KOPT-K1 (cell line): ENCODE results near the gene ATXN7L1.
"Not testable (repeated sequence)": the region's sequence is repeated elsewhere in the genome, so short reads cannot be mapped to it uniquely, and the experiment has no call there.

Experiments
- H3K27ac ChIP-seq: fragments of 200-600 bp; sonication (generic); 2 replicates; pipeline ENCODE4 v1.5.1; 2016; ENCODE audit warnings: antibody characterized with exemption, mild to moderate bottlenecking, low read depth, low read length; ENCODE audit not compliant: poor library complexity, severe bottlenecking
- H3K36me3 ChIP-seq: fragments of 200-600 bp; sonication (generic); 2 replicates; pipeline ENCODE4 v1.5.1; 2017; ENCODE audit warnings: antibody characterized with exemption, mild to moderate bottlenecking, low read length, moderate library complexity; ENCODE audit not compliant: insufficient read depth
- H3K9me3 ChIP-seq: fragments of 200-600 bp; sonication (generic); 2 replicates; pipeline ENCODE4 v1.5.1; 2017; ENCODE audit warnings: antibody characterized with exemption, low read length, mild to moderate bottlenecking; ENCODE audit not compliant: insufficient read depth, poor library complexity, severe bottlenecking

The ATXN7L1 gene

DNA sequence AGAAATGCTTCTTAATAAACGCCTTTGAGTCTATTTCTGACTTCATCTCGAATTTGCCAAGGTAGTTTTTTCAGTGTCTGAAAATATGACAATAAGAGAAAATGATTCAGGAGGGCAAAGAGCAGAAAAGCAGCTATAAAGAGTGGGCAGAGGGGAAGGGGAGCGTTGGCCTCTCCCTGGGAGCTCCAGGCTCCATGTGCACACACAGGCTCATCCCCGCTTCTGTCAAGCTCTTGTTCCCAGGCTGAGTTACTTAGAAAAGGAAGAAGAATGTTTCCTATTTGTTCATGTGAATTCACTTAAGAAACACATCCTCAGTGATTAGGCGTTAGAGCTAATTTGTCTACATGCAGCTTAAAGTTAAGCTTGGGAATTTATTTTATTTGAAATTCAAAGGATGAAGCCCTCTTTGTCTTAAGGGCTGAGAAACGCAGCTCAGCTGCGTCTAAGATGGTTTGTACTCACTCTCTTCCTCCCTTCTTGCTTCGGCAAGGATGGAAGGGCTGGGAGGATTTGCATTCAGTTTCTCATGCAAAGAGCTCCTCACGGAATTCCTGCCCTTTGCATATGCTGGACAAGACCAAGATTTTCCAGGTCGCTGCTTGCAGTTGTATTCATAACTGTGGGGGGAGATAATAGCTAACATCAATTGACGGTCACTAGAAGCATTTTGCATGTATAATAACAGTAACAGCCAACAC is 29.0 kb upstream of the ATXN7L1 start:
- Histone ChIP-seq H3K27ac (no peak overlapping the region), H3K9me3 (no peaks in the 10 kb centered on the region), H3K36me3 (no peaks in the 10 kb centered on the region)

DNA sequence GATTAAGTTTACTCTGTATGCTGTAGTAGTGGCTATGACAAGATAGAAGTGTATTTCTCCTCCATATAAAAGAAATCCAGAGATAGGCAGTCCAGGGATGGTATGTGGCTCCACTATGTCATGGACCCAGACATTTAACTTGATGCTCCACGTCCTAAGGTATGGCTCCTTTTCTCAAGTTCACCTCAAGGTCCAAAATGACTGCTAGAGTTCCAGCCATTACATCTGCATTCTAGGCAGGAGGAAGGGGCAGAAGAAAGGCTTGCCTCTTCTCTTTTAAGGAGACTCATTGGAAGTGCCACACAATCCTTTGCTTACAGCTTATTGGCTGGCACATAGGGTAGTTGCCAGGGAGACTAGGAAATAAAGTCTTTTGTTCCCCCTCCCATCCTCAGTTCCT is 27.7 kb upstream of the ATXN7L1 start:
- Histone ChIP-seq H3K9me3 (no peaks in the 10 kb centered on the region), H3K36me3 (no peaks in the 10 kb centered on the region), H3K27ac (no peak overlapping the region)

- no peaks in the 10 kb centered on the region for H3K36me3 ChIP-seq
- H3K9me3 ChIP-seq = no peaks in the 10 kb centered on the region
Measured at GRCh38 chr7:105902325-105902911, 26.0 kb upstream of the ATXN7L1 start.

GRCh38 chr7:105897999-105898398 is 21.6 kb upstream of the ATXN7L1 start:
- H3K9me3 ChIP-seq = no peaks in the 10 kb centered on the region
- no peaks in the 10 kb centered on the region for H3K36me3 ChIP-seq
- no peak overlapping the region for H3K27ac ChIP-seq

More at GRCh38 chr7:105902325-105902911, 26.0 kb upstream of the ATXN7L1 start:
- H3K27ac ChIP-seq = no peak overlapping the region

GRCh38 chr7:105896407-105896911 is 20.1 kb upstream of the ATXN7L1 start:
- Histone ChIP-seq H3K36me3 (no peaks in the 10 kb centered on the region), H3K9me3 (no peaks in the 10 kb centered on the region), H3K27ac (no peak overlapping the region)

GRCh38 chr7:105894131-105894530 is 17.7 kb upstream of the ATXN7L1 start:
- Histone ChIP-seq H3K27ac (no peak overlapping the region), H3K36me3 (no peaks in the 10 kb centered on the region), H3K9me3 (no peaks in the 10 kb centered on the region)

- Histone ChIP-seq H3K36me3 (no peaks in the 10 kb centered on the region), H3K9me3 (no peaks in the 10 kb centered on the region), H3K27ac (no peak overlapping the region)
Measured at GRCh38 chr7:105892387-105892786, 16.0 kb upstream of the ATXN7L1 start.

DNA sequence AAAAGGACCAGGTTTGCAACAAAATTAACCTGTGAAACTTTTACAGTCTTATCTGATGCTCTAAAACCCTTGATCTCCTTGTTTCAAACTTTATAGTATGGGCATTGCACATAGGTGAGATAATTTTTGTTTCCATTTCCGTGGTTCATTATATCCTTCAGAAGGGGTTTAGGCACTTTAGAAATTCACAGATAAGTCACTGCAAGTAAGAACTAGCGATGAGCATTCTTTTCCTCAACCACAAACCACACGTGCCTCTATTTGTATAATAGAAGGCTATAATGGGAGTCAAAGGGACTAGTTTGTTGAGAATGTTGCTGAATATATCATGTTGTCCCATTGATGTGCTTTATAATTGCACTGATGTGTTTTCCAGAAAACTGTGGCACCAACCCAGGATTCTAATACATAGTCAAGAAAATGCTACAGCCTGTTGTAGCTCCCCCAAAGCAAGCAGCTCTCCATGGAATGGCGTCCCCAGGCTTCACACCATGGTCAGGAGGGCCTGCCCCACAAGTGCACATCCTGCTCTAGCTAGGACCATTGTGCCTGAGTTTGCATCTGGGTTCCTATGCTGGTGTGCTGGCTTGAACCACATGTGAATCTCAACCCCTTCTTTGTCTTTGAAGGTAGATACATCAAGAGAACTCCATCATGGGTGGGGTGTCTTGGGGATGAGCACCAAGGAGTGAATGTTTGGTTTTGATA is 14.0 kb upstream of the ATXN7L1 start:
- Histone ChIP-seq H3K27ac (no peak overlapping the region), H3K9me3 (no peaks in the 10 kb centered on the region), H3K36me3 (no peaks in the 10 kb centered on the region)

DNA sequence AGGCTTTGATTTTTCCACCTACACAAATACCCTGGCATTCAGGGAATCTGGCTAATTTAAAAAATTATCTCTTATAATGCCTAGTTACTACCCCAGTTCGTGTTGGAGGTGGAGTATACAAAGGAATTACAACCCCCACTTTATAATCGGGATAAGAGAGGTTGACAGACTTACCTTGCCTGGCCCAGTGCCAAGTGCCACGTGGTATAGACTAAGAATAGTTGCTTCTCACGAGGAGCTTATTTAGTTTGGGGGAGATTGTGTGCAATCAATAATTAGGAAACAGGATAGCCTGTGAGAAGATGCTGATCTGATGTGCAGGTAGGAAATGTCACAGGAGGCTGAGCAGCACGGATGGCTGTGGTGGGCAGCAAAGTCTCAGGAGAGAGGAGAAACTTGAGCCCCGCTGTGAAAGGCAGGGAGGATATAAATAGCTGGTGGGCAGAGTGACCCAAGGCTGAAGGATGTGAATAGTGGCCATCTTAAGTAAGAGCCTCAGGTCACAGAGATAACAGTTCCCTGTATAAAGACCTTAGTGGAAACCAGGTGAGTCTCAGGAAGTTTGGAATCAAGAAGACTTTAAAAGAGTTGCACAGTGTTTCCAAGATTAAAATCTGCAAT is 11.3 kb upstream of the ATXN7L1 start:
- Histone ChIP-seq H3K27ac (no peak overlapping the region), H3K9me3 (no peaks in the 10 kb centered on the region)

DNA sequence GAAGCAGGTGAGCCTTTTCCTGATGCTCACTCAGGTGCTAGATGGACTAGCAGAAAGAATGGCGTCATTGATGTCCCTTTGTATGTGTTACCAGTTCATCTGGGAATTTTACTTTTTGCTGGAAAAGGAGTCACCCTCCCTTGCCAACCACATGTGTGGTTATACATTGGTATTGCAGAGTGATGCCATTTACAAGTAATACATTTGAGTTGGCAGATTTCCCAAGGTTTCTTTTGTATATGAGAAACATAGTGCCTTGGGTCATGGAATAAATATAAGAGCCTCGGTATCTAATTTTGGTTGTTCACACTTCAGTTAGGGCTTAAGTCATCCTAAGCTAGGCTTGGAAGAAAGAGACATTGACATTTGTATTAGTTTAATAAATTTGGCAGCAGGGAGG is 10.4 kb upstream of the ATXN7L1 start:
- Histone ChIP-seq H3K36me3 (no peaks in the 10 kb centered on the region), H3K9me3 (no peaks in the 10 kb centered on the region), H3K27ac (no peak overlapping the region)

More for the DNA sequence above, 11.3 kb upstream of the ATXN7L1 start:
- no peaks in the 10 kb centered on the region for H3K36me3 ChIP-seq

DNA sequence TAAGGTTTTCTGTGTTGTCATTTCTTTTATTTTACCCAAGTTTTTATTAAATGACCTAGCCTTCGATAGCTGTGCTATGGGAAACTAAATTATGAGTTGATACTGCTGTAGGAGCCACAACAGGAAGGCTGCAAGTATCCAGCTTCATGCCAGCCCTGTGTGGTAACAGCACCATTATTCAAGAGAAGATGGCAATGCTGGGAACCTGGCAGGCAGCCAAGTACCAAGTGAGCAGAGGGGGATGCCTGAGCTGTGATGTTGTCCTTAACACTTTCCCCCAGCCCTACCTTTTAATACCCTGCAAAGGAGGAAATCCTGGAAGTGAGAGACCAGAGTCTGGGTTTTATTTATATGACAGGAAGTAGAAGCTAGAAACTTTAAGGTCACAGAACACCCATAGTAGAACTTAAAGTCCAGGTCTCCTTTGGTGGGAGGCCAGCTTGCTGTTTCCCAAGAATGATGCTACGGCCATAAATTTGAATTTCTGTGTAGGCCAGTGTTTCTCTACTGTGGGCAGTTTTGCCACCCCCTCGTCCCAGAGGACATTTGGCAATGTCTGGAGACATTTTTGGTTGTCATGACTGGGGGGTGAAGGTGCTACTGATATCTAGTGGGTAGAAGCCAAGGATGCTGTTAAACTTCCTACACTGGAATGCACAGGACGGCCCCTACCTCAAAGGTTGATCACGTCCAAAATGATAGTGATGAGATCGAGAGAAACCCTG is 9.2 kb upstream of the ATXN7L1 start:
- Histone ChIP-seq H3K27ac (no peak overlapping the region), H3K36me3 (no peaks in the 10 kb centered on the region), H3K9me3 (no peaks in the 10 kb centered on the region)

- not testable (repeated sequence) for H3K9me3 ChIP-seq, H3K36me3 ChIP-seq, H3K27ac ChIP-seq
Measured at GRCh38 chr7:105883179-105883578, 6.8 kb upstream of the ATXN7L1 start.

GRCh38 chr7:105881439-105881838 is 5.0 kb upstream of the ATXN7L1 start:
- no peaks in the 10 kb centered on the region for H3K9me3 ChIP-seq
- H3K27ac ChIP-seq = no peak overlapping the region
- H3K36me3 ChIP-seq = no peaks in the 10 kb centered on the region

GRCh38 chr7:105880571-105881330 is 4.4 kb upstream of the ATXN7L1 start:
- H3K36me3 ChIP-seq = no peaks in the 10 kb centered on the region

More at GRCh38 chr7:105880571-105881330, 4.4 kb upstream of the ATXN7L1 start:
- Histone ChIP-seq H3K27ac (no peak overlapping the region), H3K9me3 (no peaks in the 10 kb centered on the region)
